AG10803 (cell line): ENCODE results near the gene STAT5A.
A peak's percentile ranks its signal among the peaks of the same experiment; 100 is the strongest.

Source experiments
- DNase-seq: peaks from one replicate; pipeline ENCODE4 v3.0.0; 2010; ENCODE audit warnings: low read depth
- H3K4me3 ChIP-seq: 2 replicates; pipeline ENCODE4 v1.5.1; 2011; ENCODE audit warnings: mild to moderate bottlenecking, low read length, control low read depth
- TF ChIP-seq, protein P1 (sequence below): conservative IDR thresholded peaks from 2 replicates; pipeline ENCODE4 v1.5.1; 2011; ENCODE audit warnings: mild to moderate bottlenecking, low read length, control low read depth, inconsistent platforms

Gene STAT5A

DNA sequence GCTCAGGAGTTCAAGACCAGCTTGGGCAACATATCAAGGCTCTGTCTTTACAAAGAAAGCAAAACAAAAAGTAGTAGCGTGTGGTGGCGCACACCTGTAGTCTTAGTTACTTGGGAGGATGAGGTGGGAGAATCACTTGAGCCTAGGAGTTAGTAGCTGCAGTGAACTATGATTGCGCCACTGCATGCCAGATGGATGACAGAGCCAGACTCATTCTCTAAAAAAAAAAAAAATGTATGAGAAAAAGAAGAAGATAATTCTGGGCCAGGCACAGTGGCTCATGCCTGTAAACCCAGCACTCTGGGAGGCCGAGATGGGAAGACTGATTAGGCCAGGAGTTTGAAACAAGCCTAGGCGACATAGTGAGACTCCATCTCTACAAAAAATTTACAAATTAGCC, 40.6 kb upstream of the STAT5A start:
- peak; percentile 86 for DNase-seq
- H3K4me3 ChIP-seq: no peak overlapping the region
- TF ChIP-seq, protein P1, sequence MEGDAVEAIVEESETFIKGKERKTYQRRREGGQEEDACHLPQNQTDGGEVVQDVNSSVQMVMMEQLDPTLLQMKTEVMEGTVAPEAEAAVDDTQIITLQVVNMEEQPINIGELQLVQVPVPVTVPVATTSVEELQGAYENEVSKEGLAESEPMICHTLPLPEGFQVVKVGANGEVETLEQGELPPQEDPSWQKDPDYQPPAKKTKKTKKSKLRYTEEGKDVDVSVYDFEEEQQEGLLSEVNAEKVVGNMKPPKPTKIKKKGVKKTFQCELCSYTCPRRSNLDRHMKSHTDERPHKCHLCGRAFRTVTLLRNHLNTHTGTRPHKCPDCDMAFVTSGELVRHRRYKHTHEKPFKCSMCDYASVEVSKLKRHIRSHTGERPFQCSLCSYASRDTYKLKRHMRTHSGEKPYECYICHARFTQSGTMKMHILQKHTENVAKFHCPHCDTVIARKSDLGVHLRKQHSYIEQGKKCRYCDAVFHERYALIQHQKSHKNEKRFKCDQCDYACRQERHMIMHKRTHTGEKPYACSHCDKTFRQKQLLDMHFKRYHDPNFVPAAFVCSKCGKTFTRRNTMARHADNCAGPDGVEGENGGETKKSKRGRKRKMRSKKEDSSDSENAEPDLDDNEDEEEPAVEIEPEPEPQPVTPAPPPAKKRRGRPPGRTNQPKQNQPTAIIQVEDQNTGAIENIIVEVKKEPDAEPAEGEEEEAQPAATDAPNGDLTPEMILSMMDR: no peak

DNA sequence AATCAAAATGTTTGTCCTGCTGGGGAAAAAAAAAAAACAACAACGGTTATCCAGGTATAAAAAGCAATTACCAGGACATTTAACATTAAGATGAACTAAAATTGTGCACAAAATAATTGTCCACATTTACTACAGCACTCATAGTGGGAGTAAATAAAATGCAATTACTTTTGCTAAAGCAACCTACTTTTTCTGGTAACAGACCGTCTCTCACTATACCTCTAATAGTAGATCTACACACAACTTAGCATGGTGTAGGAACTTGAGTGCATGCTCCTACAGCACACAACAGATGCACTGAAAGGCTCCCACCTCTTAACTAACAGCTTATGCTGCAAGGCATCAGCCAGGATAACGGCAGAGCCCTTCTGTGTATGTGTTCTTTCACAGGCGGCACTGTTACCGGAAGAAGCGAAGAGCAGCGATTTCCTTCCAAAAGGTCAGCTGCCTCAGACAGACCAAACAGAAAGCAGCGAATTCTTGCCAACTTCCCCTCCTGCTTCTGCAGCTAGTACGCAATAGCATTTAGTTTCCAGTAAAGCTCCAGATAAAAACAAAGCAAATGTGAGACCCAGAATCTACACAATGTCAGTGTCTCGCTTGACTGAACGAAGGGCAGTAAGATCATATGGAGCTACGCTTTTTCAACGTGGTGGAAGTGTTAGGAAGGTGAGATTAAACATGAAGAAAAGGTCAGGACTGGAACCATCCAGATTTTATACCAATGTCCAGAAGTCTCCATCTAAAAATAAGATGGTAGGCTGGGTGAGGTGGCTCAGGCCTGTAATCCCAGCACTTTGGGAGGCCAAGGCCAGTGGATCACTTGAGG, 39.7 kb upstream of the STAT5A start:
- DNase-seq: peak; percentile 88
- H3K4me3 ChIP-seq: peak overlapping the region; percentile 49

DNA sequence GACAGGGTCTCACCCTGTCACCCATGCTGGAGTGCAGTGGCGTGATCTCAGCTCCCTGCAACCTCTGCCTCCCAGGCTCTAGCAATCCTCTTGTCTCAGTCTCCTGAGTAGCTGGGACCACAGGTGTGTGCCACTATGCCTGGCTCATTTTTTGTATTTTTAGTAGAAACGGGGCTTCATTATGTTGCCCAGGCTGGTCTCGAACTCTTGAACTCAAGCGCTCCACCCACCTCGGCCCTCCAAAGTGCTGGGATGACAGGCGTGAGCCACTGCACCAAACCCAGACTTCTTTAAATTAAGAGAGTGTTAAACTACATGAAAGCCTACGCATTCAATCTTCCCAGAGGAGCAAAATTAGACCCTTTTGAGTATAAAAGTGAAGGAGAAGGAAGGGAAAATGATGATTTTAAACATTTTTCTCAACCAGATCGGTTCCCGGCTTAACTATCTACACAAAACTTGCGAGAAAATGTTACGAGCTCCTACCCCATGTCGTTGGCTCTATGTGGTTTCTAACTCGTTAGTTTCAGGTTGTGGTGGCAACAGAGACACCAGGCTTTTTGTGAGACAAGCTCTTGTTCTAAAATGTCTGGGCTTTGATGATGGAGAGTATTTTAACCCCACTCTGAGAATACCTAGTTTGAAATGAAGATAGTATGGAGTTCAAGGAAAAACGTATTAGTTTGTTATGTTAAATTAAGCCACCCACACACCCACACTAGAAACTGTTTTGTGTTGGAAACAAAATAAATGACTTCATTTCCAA, 38.4 kb upstream of the STAT5A start:
- H3K4me3 ChIP-seq: no peak overlapping the region
- TF ChIP-seq, protein P1: no peak
- DNase-seq: no peak

More for the DNA sequence above, 39.7 kb upstream of the STAT5A start:
- TF ChIP-seq, protein P1: no peak

DNA sequence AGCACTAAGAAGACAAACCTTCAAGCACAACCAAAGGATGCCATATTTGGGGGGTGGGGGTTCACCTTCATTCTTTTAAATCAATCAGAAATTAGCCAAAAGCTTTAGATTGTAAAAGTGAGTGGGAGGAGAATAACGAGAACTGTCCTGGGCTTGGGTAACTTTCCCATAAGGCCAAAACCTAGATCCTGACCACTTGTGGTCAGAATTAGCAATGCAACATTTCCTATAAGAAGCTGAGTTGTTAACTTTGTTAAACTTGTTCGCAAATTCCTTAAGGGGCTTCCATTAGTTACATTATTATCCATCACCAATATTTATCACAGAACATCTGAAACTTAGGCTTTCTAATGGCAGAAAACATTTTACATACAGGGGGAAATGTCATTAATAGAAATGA, 37.2 kb upstream of the STAT5A start:
- TF ChIP-seq, protein P1: peak; percentile 34
- DNase-seq: no peak
- H3K4me3 ChIP-seq: no peak overlapping the region

DNA sequence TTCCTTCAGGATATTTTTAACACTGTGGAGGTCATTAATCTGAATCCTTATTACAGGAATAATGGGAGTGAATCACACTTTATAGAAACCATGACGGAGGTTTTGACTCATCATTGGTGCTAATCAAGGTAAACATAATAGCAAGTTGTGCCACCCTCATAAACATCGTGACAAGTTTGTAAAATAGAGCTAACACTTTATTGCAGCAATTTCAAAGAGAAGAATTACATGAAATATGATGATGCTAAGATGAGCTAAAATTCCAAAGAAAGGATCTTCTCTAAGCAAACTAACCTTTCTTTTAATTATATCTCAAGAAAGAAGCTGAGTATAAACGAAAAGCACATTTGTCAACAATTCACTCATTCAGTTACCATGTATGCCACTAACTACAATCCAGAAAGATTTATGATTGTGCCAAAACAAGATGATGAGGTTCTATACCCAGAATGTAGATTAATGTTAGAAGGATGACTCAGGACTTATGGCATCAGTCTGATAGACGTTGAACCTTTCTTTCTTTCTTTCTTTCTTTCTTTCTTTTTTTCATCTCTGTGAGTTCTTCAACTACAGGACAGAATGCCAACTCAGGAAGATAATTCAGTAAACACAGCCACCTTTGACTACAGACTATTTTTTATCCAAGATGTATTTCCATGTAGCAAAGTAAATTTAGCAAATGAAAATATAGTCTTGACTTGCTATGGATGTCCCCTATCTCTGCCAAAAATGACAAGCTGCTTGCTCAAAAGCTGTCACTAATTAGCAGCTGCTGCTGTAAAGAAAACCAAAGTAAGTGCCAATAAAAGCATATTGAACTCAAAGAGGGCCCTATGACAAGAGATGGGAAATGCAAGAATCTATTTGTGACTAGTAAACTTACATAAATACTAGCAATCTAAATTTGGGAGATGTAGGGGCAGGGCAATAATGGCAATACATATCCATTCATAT, 35.4 kb upstream of the STAT5A start:
- no peak overlapping the region for H3K4me3 ChIP-seq
- DNase-seq: peak; percentile 19
- TF ChIP-seq, protein P1: no peak

DNA sequence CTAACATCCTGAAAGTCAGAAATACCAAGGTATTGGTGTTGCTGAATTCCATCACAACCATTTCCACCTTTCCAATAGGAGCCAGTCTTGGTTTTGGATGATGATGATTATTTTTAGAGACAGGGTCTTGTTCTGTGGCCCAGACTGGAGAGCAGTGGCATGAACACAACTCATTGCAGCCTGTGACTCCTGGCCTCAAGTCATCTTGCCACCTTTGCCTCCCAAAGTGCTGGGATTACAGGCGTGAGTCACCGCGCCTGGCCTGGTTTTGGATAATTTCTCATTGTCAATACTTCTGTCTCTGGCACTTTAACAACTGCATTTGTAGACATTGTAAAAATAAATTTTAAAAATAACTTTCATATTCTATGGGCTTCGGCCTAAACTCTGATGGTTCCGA, 34.7 kb upstream of the STAT5A start:
- TF ChIP-seq, protein P1: no peak
- DNase-seq: no peak
- no peak overlapping the region for H3K4me3 ChIP-seq
